ENCODE results near the gene CEMIP. TPM values are rescaled to one million over a fixed set of nuclear protein-coding genes. Genes with fewer than 3 reads are reported as not detected.

CEMIP gene
- total and polyA plus RNA-seq, 2 of the 13 experiments (the other 11 are each of a cell fraction or from before 2014, with no cell fraction given), result 4.3 to 28.5 TPM

DNA sequence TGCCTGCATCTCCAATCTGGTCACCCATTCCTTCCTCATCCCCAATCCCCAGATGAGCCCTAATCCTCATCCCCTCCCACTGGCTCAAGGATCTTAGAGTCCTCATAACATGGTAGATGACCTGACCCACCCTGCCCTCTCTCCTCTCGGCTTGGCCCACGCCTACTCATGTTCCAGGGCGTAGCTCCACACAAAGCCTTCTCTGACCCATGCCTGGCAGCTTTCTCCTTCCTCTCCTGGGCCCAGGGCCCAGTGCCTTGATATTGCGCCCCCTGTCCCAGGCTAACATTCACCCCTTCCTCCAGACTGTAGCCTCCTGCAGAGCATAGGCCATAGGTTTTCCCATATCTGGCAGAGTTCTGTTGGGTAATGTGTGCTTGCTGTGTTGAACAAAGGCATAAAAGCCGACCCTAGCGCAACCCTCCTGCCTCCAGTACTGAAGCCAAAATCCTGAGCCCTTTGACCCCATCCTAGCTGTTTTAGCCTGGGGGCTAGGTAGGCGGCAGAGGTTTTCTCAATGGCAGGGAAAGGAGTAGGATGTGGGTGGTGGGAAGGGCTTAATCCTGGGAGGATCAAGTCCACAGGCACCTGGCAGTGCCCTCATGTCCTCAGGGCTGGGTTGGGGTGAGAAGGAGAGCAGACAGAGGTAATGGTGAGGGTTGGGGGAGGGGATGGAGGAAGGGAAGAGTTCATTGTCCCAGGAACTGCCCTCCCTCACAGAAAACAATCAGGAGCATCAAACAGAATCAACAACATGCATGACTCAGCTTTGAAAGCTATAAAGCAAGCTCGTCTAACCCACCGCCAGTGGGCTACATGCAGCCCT lies 175.0 kb downstream of the CEMIP start (continued):
- TF ChIP-seq, protein P1, sequence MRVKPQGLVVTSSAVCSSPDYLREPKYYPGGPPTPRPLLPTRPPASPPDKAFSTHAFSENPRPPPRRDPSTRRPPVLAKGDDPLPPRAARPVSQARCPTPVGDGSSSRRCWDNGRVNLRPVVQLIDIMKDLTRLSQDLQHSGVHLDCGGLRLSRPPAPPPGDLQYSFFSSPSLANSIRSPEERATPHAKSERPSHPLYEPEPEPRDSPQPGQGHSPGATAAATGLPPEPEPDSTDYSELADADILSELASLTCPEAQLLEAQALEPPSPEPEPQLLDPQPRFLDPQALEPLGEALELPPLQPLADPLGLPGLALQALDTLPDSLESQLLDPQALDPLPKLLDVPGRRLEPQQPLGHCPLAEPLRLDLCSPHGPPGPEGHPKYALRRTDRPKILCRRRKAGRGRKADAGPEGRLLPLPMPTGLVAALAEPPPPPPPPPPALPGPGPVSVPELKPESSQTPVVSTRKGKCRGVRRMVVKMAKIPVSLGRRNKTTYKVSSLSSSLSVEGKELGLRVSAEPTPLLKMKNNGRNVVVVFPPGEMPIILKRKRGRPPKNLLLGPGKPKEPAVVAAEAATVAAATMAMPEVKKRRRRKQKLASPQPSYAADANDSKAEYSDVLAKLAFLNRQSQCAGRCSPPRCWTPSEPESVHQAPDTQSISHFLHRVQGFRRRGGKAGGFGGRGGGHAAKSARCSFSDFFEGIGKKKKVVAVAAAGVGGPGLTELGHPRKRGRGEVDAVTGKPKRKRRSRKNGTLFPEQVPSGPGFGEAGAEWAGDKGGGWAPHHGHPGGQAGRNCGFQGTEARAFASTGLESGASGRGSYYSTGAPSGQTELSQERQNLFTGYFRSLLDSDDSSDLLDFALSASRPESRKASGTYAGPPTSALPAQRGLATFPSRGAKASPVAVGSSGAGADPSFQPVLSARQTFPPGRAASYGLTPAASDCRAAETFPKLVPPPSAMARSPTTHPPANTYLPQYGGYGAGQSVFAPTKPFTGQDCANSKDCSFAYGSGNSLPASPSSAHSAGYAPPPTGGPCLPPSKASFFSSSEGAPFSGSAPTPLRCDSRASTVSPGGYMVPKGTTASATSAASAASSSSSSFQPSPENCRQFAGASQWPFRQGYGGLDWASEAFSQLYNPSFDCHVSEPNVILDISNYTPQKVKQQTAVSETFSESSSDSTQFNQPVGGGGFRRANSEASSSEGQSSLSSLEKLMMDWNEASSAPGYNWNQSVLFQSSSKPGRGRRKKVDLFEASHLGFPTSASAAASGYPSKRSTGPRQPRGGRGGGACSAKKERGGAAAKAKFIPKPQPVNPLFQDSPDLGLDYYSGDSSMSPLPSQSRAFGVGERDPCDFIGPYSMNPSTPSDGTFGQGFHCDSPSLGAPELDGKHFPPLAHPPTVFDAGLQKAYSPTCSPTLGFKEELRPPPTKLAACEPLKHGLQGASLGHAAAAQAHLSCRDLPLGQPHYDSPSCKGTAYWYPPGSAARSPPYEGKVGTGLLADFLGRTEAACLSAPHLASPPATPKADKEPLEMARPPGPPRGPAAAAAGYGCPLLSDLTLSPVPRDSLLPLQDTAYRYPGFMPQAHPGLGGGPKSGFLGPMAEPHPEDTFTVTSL (CRISPR knock-in tag; IDR thresholded peaks at IDR 0.05; ENCODE audit: borderline replicate concordance), result no peak
- TF ChIP-seq ZFX (CRISPR knock-in tag; IDR thresholded peaks at IDR 0.05; ENCODE audit: low read depth) (no peak), ZBTB8A (CRISPR knock-in tag; IDR thresholded peaks at IDR 0.05; ENCODE audit: borderline replicate concordance, low read depth) (no peak), RXRA (CRISPR knock-in tag; IDR thresholded peaks at IDR 0.05) (no peak; the same call in 1 of the 2 replicates), ZNF577 (CRISPR knock-in tag; IDR thresholded peaks at IDR 0.05; ENCODE audit: borderline replicate concordance, low read depth) (no peak), ZNF282 (IDR thresholded peaks at IDR 0.05; ENCODE audit: partially characterized antibody) (no peak), NR2F6 (IDR thresholded peaks at IDR 0.05) (peak; percentile 68), NR2F6 (CRISPR knock-in tag; IDR thresholded peaks at IDR 0.05) (peak; percentile 38; the same call in 1 of the 2 replicates), NCOR1 (IDR thresholded peaks at IDR 0.05; ENCODE audit: borderline replicate concordance, low read length) (0 out of 2 replicates have a peak, but pooled peaks have one; percentile 19), RXRB (CRISPR knock-in tag; IDR thresholded peaks at IDR 0.05; ENCODE audit: borderline replicate concordance) (peak; percentile 50), NR2F1 (CRISPR knock-in tag; IDR thresholded peaks at IDR 0.05) (peak in 1 of 2 experiments; percentile 61; a peak in 1 of 4 replicates), MTA1 (CRISPR knock-in tag; IDR thresholded peaks at IDR 0.05; ENCODE audit: borderline replicate concordance) (no peak), MED13 (CRISPR knock-in tag; IDR thresholded peaks at IDR 0.05) (no peak), RARA (CRISPR knock-in tag; IDR thresholded peaks at IDR 0.05) (peak; percentile 45), ZNF7 (CRISPR knock-in tag; IDR thresholded peaks at IDR 0.05) (no peak), FLYWCH1 (CRISPR knock-in tag; IDR thresholded peaks at IDR 0.05) (no peak), ZNF761 (CRISPR knock-in tag; conservative IDR thresholded peaks at IDR 0.05) (no peak), ZNF776 (CRISPR knock-in tag; IDR thresholded peaks at IDR 0.05) (no peak), PITX1 (CRISPR knock-in tag; IDR thresholded peaks at IDR 0.05) (0 out of 2 replicates have a peak, but pooled peaks have one; percentile 20), ZNF746 (CRISPR knock-in tag; IDR thresholded peaks at IDR 0.05) (0 out of 2 replicates have a peak, but pooled peaks have one; percentile 70), CREB1 (IDR thresholded peaks at IDR 0.05) (no peak), CREB1 (CRISPR knock-in tag; IDR thresholded peaks at IDR 0.05) (no peak), SOX5 (CRISPR knock-in tag; IDR thresholded peaks at IDR 0.05; ENCODE audit: borderline replicate concordance) (peak; percentile 76; the same call in 1 of the 2 replicates), ZNF703 (CRISPR knock-in tag; IDR thresholded peaks at IDR 0.05; ENCODE audit: borderline replicate concordance) (no peak)
- TF ChIP-seq, protein P2, sequence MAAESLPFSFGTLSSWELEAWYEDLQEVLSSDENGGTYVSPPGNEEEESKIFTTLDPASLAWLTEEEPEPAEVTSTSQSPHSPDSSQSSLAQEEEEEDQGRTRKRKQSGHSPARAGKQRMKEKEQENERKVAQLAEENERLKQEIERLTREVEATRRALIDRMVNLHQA (CRISPR knock-in tag; IDR thresholded peaks at IDR 0.05), result no peak
- TF ChIP-seq, protein P3, sequence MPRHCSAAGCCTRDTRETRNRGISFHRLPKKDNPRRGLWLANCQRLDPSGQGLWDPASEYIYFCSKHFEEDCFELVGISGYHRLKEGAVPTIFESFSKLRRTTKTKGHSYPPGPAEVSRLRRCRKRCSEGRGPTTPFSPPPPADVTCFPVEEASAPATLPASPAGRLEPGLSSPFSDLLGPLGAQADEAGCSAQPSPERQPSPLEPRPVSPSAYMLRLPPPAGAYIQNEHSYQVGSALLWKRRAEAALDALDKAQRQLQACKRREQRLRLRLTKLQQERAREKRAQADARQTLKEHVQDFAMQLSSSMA (CRISPR knock-in tag; IDR thresholded peaks at IDR 0.05), result no peak
